RKO (cell line): ENCODE data around the gene PCSK4.

Experiments
- DNase-seq: peaks from one replicate; pipeline ENCODE4 v3.0.0-alpha.2; 2016; ENCODE audit warnings: low spot score

Gene PCSK4

GRCh38 chr19:1437609-1438008 lies 52.5 kb downstream of the PCSK4 start:
- no peak for DNase-seq

- DNase-seq = no peak
These were observed 54.7 kb downstream of the PCSK4 start for GRCh38 chr19:1435378-1435989.

DNA sequence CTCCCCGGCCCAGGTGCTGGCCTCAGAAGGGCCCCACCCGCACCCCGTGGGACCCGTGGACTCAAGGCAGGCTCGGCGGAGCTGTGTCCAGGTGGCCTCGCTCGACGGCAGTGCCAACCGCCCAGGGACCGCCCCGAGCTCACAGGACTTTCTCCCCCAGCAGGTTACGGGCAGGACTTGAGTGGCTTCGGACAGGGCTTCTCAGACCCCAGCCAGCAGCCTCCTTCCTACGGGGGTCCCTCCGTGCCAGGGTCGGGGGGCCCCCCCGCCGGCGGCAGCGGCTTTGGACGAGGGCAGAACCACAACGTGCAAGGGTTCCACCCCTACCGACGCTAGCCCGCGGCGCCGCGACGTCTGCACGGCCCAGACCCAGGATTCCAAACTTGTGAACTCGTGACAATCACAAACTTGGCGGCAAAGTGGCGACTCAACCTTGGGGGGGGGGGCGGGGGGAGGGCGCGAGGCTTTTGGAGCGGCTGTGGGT lies 55.5 kb downstream of the PCSK4 start:
- DNase-seq = no peak

GRCh38 chr19:1434040-1434366 lies 56.1 kb downstream of the PCSK4 start:
- DNase-seq = no peak

DNA sequence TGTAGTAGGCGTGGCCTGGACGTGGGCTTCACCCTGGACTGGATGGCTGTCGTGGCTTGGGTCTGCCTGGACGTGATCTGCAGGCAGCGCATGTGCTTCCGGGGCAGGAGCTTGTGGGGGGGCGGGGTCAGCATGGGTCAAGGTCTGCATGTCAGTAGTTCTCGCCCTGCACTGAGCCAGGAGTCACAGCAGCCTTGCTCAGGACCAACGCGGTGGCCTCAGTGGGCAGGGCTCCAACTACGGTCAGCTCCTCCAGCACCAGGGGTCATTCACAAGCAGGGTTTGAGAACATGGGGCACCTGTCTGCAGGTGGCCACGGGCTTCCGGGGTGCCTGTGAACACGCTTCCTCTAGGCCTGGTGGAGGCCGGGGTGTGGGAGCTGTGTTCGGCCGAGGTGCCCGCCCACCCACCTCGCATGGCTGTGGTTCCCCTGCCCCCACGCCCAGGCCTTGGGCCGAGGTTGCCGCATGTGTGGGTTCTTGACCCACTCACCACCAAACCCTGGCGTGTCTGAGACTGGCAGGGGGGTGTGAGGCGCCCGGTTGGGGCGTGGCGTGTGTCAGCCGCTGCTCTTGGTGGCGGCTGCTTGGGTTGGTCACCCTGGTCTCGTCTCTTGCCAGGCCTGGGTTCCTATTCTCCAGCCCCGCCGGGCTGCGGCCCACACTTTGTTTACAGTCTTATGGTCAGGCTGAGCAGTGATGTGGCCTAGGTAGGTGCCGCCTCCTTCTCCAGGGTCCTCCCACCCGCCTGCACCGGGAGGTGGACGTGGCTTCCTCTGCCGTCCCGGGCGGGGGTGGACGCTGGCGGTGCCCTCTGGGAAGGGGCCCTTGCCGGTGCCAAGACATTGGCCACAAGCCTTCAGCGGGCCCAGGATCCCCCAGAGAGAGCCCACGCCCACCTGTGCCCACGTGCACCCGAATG lies 56.8 kb downstream of the PCSK4 start:
- DNase-seq = no peak

DNA sequence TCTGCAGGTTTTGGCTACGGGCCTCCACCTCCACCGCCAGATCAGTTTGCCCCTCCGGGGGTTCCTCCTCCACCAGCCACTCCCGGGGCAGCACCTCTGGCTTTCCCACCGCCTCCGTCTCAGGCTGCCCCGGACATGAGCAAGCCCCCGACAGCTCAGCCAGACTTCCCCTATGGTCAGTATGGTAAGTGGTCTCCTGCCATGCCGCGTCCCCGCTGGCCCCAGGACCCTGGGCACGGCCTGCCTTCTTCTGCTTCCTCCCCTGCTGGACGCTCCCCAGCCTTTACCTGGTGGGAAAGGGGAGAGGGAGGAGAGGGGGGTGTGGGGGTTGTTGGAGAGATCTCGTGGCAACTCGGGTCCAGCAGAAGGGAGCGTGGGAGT lies 57.7 kb downstream of the PCSK4 start:
- no peak for DNase-seq

DNA sequence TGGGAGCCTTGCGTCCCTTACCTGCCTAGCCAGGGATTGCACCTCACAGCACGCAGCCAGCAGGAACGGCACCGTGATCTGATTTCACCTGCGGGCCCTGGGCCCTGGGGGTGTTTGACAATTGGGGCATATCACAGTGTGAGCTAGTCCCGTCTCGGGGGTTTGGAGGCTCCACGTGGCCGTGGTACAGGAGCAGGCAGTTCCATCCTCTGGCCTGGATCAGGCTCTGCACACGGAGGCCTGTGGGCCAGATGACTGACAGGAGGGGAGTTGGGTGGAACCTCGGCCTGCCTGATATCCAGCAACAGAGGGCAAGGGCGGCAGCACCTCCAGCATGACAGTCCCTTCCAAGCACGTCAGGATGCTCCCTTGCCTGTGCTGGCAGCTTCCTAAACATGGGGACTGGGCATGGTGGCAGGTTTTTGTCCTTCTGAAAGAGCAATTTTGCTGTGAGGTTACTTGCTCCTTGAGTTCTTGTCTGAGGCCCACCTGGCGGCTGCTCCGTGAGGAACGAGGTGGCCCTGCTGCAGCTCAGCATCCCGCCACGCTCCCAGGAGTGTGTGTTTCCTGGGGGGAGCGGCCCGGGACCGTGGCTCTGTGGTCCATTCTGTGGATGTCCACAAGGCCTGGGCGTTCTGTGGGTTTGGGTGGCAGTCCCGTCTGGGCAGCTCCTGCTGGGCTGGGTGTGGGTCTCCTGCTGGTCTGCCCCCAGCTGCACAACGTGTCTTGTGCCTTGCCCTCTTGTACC lies 58.2 kb downstream of the PCSK4 start:
- DNase-seq = no peak
